ENCODE data around the gene RCHY1. TPM values are rescaled to one million over a fixed set of nuclear protein-coding genes. Genes with fewer than 3 reads are reported as not detected.

The RCHY1 gene
- polyA plus RNA-seq, 3 donors from 2014 or later = 31.8 to 39.0 (median 34.5) TPM

DNA sequence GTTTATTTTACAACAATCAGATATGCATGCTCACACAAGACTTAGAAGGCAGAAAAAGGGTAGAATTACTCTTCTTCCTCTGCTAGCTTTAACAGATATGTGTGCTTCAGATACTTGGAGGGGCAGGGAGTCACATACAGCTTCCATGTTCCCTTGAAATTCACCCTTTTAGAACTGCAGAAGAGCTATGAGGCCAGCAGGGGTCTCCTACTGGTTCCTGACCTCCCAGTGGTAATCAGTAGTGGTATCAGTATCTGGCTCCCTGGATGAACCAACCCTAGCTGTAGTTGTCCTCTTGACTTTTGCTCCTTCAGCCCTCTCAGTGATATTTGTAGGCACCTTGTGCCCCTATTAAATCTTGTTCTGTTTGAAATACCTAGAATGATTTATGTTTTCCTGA is 81.5 kb downstream of the RCHY1 start:
- H3K27me3 Mint-ChIP-seq (ENCODE audit: low read depth in 3 of 3) = peaks cover 2 to 15% (median 5%) of the 10 kb centered on the region in 3 donors

DNA sequence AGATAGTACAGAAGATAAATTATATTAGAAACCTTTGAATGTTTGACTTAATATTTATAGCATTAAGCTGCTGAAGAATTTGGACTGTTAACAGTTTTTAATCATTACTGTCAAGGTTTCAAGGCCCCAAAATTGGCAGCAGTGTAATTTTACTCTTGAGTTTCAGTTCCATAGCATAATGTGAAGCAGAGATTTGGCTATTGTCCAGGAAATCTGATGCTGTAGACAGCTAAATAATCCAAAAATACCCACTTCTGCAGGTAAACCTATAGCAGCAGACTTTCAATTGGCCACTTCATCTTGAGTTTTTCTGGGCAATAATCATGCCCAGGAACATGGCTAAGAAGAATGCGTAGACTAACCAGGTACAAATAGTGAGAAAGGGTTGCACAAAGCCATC is 85.0 kb downstream of the RCHY1 start:
- H3K27me3 Mint-ChIP-seq (ENCODE audit: low read depth in 3 of 3) = peaks cover 0 to 2% (median 0%) of the 10 kb centered on the region in 3 donors

More for the DNA sequence above, 81.5 kb downstream of the RCHY1 start:
- Mint-ChIP-seq H3K27ac (no peak overlapping the region), H3K4me3 (no peak overlapping the region), H3K36me3 (peaks cover 0 to 4% (median 0%) of the 10 kb centered on the region in 3 donors), H3K9me3 (peaks cover 0 to 18% (median 5%) of the 10 kb centered on the region in 6 donors), H3K4me1 (no peaks in the 10 kb centered on the region)
- DNase-seq = no peak

More for the DNA sequence above, 85.0 kb downstream of the RCHY1 start:
- DNase-seq = no peak
- Mint-ChIP-seq H3K4me3 (no peak overlapping the region), H3K36me3 (no peaks in the 10 kb centered on the region), H3K9me3 (peaks cover 0 to 3% (median 0%) of the 10 kb centered on the region in 6 donors), H3K4me1 (no peaks in the 10 kb centered on the region), H3K27ac (no peak overlapping the region)

Other genes starting within 250 kb of the RCHY1 start
- gene THAP6, start 70 bp upstream of the RCHY1 start, polyA plus RNA-seq = 10 to 100 TPM in 1 of 3 donors, 1 to 10 TPM in 2; 4.8 to 10.3 (median 7.5) TPM
- not detected for gene ODAPH, start 41.7 kb upstream of the RCHY1 start, polyA plus RNA-seq
- under 1 TPM in 1 of 3 donors, not detected in 2; 0.08 TPM for gene CDKL2, start 116.1 kb upstream of the RCHY1 start, polyA plus RNA-seq
- gene G3BP2, start 159.0 kb upstream of the RCHY1 start, polyA plus RNA-seq = 100 to 1,000 TPM in 1 of 3 donors, 10 to 100 TPM in 2; 85.3 to 121 (median 99.6) TPM
- gene USO1, start 210.2 kb upstream of the RCHY1 start, polyA plus RNA-seq = 10 to 100 TPM; 29.0 to 46.4 (median 36.8) TPM